Fibroblast of pulmonary artery (primary cell): Measurements from ENCODE around the gene GUK1.

Experiments
- DNase-seq: peaks from one replicate; pipeline ENCODE4 v3.0.0-alpha.2; 2010; ENCODE audit warnings: low read depth
- H3K4me3 ChIP-seq: replicated peaks from 2 replicates; pipeline ENCODE4 v1.5.1; 2011; ENCODE audit warnings: low read depth, mild to moderate bottlenecking, control low read depth, low read length, moderate library complexity
- TF ChIP-seq, protein P1 (sequence below): IDR thresholded peaks from 2 replicates; pipeline ENCODE4 v1.5.1; 2011; ENCODE audit warnings: mild to moderate bottlenecking, control low read depth, low read length, inconsistent platforms; ENCODE audit errors: missing control alignments

Gene GUK1

DNA sequence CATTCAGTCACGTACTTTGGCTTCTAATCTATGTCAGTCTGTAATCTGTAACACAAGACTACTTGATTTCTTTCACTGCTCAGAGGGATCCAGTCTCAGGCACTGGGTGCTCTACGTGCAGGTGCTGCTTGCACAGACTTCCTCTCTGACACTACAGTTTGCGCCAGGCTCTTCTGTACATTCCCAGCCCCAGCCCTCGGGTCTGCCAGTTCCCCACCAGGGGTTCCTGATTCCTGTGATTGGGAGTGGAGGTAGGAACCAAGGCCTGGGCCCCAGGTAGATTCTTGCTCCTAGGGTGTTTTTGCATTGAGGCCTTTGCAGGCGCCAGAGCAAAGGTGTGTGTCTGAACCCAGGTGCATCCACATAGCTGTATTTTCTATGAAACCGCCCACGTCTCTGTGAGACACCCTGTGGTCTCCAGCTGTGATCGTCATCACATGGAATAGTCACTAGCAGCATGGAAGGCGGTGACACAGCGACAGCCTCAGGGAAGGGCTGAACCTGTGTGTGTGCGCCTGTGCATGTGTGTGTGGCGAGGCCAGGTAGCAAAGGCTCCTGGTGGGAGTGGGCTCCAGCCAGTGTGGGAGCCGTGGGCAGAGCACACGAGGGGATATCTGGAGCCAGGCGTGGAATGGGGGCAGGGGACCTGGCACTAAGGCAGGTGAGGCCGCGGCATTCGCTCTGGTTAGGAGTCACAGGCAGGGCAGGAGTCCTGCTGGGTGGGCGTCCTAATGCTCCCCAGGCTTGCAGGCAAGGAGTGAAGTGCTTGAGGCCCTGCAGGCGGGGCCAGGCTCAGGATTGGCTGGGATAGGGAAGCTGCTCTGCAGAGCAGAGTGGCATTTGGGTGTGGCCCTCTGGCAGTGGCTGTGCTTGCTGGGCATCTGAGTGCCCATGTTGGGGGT is 14.8 kb downstream of the GUK1 start:
- no peak overlapping the region for H3K4me3 ChIP-seq
- TF ChIP-seq, protein P1, sequence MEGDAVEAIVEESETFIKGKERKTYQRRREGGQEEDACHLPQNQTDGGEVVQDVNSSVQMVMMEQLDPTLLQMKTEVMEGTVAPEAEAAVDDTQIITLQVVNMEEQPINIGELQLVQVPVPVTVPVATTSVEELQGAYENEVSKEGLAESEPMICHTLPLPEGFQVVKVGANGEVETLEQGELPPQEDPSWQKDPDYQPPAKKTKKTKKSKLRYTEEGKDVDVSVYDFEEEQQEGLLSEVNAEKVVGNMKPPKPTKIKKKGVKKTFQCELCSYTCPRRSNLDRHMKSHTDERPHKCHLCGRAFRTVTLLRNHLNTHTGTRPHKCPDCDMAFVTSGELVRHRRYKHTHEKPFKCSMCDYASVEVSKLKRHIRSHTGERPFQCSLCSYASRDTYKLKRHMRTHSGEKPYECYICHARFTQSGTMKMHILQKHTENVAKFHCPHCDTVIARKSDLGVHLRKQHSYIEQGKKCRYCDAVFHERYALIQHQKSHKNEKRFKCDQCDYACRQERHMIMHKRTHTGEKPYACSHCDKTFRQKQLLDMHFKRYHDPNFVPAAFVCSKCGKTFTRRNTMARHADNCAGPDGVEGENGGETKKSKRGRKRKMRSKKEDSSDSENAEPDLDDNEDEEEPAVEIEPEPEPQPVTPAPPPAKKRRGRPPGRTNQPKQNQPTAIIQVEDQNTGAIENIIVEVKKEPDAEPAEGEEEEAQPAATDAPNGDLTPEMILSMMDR: no peak
- no peak for DNase-seq

DNA sequence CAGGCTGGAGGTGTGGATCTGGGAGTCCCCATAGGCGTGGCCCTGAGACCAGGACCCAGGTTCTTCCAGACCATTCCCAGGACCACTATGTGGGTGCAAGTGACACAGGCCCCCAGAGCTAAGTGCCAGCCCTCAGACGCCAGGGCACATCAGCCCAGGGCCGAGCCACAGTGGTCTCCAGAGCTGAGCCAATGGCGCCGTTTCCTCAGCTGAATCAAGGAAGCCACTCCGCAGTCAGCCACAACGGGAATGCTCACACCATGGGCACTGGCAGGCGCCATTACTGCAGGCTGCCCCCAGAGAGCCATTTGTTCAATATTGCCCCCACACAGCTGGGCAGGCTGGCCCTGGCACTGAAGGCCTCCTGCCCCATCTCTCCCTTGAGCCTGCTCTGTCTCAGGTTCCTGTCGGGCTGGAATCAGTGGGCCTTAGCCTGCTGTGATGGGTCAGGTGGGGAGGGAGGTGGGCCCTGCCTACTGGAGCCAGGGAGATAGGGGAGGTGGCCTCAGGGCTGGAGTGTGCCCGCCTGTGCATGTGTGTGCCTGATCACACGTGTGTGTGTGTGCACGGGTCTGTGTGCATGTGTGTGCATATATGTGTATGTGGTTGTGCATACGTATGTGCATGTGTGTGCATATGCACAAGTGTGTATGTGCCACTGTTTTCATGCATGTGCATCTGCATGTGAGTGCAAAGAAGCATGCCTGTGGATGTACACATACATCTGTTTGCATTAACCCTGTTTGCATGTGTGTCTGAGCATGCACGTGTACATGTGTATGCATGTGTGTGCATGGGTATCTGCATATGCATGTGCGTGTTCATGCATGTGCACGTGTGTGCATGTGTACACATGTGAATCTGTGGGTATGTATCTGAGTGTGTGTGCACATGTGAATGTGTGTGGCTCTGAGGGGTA is 15.8 kb downstream of the GUK1 start:
- H3K4me3 ChIP-seq: no peak overlapping the region
- TF ChIP-seq, protein P1: no peak
- no peak for DNase-seq

DNA sequence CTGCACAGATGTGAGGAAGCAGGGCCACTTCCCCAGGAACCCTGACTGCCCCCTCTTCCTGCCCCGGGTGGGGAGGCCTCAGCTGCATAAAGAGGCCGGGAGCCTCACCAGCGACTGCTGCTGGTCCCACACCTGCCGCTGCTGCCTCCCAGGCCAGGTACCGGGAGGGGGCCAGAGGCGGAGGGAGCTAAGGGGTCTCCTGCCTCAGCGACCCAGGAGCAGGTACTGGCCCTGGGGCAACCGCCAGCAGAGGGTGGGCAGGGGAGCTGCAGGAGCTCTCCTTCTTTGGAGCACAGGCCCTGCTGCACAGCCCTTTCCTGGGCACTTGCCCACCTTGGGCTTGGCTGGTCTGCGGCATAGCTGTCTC is 16.4 kb downstream of the GUK1 start:
- TF ChIP-seq, protein P1: no peak
- DNase-seq: no peak
- H3K4me3 ChIP-seq: no peak overlapping the region

DNA sequence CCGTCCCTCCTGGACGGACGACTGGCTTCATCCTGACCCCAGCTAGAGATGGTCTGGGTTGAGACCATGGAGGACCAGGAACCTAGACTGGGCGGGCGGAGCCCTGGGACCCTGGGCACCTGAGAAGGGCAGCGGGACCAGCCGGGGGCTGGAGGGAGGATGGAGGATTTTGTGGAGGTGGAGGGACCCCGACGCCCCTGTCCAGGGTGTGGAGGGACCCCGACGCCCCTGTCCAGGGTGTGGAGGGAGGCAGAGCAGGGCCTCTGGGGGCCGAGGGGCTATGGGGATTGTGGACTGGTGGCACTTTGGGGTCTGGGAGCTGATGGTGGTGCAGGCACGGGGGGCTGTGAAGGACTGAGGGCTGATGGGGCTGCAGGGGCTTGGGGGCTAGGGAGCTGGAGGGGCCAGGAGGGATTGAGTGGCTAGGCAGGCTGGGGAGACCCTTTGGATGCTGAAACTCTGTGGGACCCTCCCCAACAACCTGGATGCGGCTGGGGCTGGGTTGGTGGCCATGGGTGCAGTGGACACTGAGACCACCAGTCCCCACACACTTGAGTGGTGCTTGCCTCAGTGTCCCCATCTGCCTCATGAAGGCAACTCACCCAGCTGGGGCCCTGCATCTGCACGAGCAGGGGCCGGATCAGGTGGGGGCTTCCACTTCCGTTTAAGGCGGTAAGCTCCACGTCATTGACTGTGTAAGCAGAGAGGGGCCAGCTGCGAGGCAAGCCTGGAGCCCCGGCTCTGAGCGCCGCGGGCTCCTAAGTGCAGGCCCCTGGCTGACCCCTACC is 17.1 kb downstream of the GUK1 start:
- no peak for DNase-seq
- TF ChIP-seq, protein P1: no peak
- no peak overlapping the region for H3K4me3 ChIP-seq

DNA sequence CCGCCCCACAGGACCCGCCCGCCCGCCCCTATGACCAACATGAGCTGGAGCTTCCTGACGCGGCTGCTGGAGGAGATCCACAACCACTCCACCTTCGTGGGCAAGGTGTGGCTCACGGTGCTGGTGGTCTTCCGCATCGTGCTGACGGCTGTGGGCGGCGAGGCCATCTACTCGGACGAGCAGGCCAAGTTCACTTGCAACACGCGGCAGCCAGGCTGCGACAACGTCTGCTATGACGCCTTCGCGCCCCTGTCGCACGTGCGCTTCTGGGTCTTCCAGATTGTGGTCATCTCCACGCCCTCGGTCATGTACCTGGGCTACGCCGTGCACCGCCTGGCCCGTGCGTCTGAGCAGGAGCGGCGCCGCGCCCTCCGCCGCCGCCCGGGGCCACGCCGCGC is 17.6 kb downstream of the GUK1 start:
- TF ChIP-seq, protein P1: no peak
- no peak overlapping the region for H3K4me3 ChIP-seq
- no peak for DNase-seq

DNA sequence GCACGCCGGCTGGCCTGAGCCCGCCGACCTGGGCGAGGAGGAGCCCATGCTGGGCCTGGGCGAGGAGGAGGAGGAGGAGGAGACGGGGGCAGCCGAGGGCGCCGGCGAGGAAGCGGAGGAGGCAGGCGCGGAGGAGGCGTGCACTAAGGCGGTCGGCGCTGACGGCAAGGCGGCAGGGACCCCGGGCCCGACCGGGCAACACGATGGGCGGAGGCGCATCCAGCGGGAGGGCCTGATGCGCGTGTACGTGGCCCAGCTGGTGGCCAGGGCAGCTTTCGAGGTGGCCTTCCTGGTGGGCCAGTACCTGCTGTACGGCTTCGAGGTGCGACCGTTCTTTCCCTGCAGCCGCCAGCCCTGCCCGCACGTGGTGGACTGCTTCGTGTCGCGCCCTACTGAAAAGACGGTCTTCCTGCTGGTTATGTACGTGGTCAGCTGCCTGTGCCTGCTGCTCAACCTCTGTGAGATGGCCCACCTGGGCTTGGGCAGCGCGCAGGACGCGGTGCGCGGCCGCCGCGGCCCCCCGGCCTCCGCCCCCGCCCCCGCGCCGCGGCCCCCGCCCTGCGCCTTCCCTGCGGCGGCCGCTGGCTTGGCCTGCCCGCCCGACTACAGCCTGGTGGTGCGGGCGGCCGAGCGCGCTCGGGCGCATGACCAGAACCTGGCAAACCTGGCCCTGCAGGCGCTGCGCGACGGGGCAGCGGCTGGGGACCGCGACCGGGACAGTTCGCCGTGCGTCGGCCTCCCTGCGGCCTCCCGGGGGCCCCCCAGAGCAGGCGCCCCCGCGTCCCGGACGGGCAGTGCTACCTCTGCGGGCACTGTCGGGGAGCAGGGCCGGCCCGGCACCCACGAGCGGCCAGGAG is 18.3 kb downstream of the GUK1 start:
- H3K4me3 ChIP-seq: no peak overlapping the region
- no peak for DNase-seq
- TF ChIP-seq, protein P1: no peak
